ENCODE measurements around the gene PPIE.

PPIE gene

DNA sequence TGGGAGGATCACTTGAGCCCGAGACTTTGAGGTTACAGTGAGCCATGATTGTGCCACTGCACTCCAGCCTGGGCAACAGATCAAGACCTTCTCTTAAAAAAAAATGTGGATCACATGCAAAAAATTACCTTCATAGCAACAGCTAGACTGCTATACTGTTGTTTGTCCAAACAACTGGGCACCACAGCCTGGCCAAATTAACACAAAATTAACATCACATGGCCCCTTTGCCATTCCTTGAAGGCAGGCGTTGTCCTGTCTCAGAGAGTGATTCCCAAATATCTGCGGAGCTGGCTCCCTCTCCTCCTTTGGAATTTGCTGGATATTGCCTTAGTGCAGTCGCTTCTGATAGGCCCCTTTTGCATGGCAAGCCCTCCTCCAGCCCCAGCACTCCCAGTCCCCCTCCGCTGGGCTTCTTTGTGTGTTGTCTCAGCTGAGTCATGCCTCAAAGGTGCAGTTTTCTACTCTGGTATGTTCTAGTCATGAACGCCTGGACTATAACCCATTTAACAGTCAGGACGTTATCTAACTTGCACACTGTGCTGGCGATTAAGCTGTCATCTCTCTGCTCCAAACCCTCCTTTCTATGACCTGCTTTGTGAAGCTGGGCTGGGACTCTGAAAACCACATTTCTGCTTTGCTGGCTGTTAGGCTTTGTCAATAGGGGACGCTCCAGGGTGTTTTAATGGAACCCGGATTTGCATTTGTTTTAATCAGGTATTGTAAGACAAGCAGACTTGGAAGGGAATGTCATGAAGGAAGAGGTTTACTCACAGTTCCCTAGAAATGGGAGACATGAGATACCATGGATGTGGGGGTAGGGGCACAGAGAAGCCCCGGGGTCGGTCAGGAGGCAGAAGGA, 27.3 kb upstream of the PPIE start:
- no peak for DNase-seq
- Histone ChIP-seq H3K4me1 (no peaks in the 10 kb centered on the region), H3K9me3 (no peaks in the 10 kb centered on the region), H3K27ac (no peak overlapping the region), H3K36me3 (no peaks in the 10 kb centered on the region), H3K27me3 (peaks cover 0 to 25% of the 10 kb centered on the region in 2 donors), H3K4me3 (no peak overlapping the region)
- intact Hi-C loops (cut with DNase I; ENCODE audit: low total_unique reads), result loop anchor here (10.0 kb wide), 1 partner anchor 47 kb away; no protein-coding TSS in a partner anchor
- TF ChIP-seq CTCF (IDR thresholded peaks at IDR 0.05), result no peak

DNA sequence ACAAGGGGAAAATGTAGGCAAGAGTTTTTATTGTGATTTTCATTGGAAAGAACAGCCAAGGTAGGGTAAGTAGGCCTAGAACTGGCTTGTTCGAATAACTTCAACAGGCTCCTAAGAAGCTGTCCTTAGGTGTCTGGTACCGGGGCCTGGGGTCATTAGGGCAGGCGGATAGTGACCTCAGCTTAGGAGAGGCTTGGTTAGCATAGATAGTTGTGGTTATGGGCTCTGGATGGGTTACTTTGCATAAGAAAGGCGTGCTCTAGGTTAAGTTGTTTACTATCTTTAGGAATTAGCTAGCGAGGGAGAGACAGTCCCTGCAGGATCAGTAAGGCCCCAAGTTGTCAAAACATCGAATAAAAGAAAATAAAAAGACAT, 26.7 kb upstream of the PPIE start:
- no peak for DNase-seq
- H3K27me3 ChIP-seq, result peaks cover 0 to 25% of the 10 kb centered on the region in 2 donors
- intact Hi-C loops (cut with DNase I; ENCODE audit: low total_unique reads), result loop anchor here (10.0 kb wide), 1 partner anchor 47 kb away; no protein-coding TSS in a partner anchor

GRCh38 chr1:39713557-39713956, 25.1 kb upstream of the PPIE start:
- no peak for TF ChIP-seq CTCF (IDR thresholded peaks at IDR 0.05)
- H3K27me3 ChIP-seq, result peaks cover 0 to 29% of the 10 kb centered on the region in 2 donors
- H3K4me1 ChIP-seq, result no peaks in the 10 kb centered on the region
- intact Hi-C loops (cut with DNase I; ENCODE audit: low total_unique reads), result loop anchor here (10.0 kb wide), 1 partner anchor 49 kb away; no protein-coding TSS in a partner anchor
- H3K36me3 ChIP-seq, result no peaks in the 10 kb centered on the region
- no peak overlapping the region for H3K27ac ChIP-seq
- H3K9me3 ChIP-seq, result no peaks in the 10 kb centered on the region
- no peak for DNase-seq
- H3K4me3 ChIP-seq, result no peak overlapping the region

More for the DNA sequence above, 26.7 kb upstream of the PPIE start:
- Histone ChIP-seq H3K9me3 (no peaks in the 10 kb centered on the region), H3K4me1 (no peaks in the 10 kb centered on the region), H3K36me3 (no peaks in the 10 kb centered on the region), H3K4me3 (no peak overlapping the region), H3K27ac (no peak overlapping the region)
- no peak for TF ChIP-seq CTCF (IDR thresholded peaks at IDR 0.05)

DNA sequence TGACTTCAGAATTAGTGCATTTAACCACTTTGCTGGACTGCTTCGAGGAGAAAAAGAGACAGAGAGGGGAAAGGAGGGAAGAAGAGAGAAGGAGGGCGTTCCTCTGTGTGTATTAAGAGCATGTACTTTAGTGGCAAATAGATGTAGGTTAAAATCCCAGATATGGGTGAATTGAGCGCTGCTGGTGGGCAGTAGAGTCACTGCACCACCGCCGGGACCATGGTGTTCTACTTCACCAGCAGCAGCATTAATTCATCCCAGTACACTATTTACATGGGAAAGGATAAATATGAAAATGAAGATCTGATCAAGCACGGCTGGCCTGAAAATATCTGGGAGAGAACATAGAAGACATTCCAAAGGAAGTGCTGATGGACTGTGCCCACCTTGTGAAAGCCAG, 20.9 kb upstream of the PPIE start:
- intact Hi-C loops (cut with DNase I; ENCODE audit: low total_unique reads), result loop anchor here (5.0 to 10.0 kb wide), 2 partner anchors 53 to 116 kb away; no protein-coding TSS in a partner anchor
- no peak overlapping the region for H3K4me3 ChIP-seq
- H3K27ac ChIP-seq, result no peak overlapping the region
- TF ChIP-seq CTCF (IDR thresholded peaks at IDR 0.05), result no peak
- no peaks in the 10 kb centered on the region for H3K36me3 ChIP-seq
- H3K9me3 ChIP-seq, result no peaks in the 10 kb centered on the region
- no peak for DNase-seq
- H3K4me1 ChIP-seq, result no peaks in the 10 kb centered on the region
- peaks cover 0 to 11% of the 10 kb centered on the region in 2 donors for H3K27me3 ChIP-seq

DNA sequence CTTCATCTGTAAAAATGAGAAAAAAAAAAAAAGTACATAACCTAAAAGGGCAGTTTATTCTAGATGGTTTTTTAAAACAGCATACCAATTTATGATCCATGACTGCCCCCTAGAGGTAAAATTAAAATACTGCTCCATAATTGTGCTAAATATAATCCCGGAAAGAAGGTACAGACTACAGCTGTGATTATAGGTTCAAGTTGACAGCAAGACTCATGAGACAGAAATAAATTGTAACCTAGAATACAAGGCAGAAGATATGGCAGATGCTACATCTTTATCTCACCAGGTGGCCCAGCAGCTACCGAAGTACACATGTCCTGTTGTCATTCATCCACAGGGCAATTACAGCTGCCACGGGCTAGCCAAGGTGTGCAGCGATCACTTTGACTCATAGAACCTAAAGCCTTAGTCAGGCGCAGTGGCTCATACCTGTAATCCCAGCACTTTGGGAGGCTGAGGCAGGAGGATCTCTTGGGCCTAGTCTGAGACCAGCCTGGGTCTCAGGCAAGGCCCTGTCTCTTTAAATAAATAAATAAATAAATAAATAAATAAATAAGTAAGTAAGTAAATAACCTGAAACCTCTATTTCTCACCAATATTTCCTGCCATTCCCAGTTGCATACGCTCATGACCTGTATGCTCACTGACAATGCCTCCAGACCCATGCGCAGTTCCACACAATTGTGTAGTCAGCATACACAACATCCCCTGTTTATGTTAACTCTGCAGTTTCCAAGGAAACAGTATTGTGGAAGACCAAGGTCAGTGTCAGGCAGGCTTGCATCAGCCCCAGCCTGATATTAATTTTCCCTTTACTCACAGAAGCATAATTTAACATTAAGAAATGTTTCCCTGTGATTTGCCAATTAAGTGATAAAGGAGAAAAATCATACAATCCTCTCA, 18.3 kb upstream of the PPIE start:
- TF ChIP-seq CTCF (IDR thresholded peaks at IDR 0.05), result peak; percentile 65 to 80
- H3K27ac ChIP-seq, result no peak overlapping the region
- no peaks in the 10 kb centered on the region for H3K4me1 ChIP-seq
- DNase-seq, result no peak
- H3K27me3 ChIP-seq, result peaks cover 0 to 7% of the 10 kb centered on the region in 2 donors
- intact Hi-C loops (cut with DNase I; ENCODE audit: low total_unique reads), result no loop called here
- H3K4me3 ChIP-seq, result no peak overlapping the region
- H3K36me3 ChIP-seq, result no peaks in the 10 kb centered on the region
- no peaks in the 10 kb centered on the region for H3K9me3 ChIP-seq

Measured in tibial artery (tissue), 4 donors.